H1 (cell line): ENCODE data around the gene GPR176. TPM values are rescaled to one million over a fixed set of nuclear protein-coding genes. Genes with fewer than 3 reads are reported as not detected.

Source experiments
- ATF2 ChIP-seq: IDR thresholded peaks from 2 replicates; pipeline ENCODE4 v1.6.1; 2012; ENCODE audit warnings: low read length, inconsistent platforms
- CBX5 ChIP-seq: fragments of 300-800, 300-1000 bp; sonication (generic); IDR thresholded peaks from 2 replicates; pipeline ENCODE4 v1.7.1; 2016; ENCODE audit warnings: antibody characterized with exemption, low read length, low read depth
- CBX8 ChIP-seq: fragments of 300-800, 300-1000 bp; sonication (generic); IDR thresholded peaks from 2 replicates; pipeline ENCODE4 v1.7.1; 2016; ENCODE audit warnings: low read depth, low read length, borderline replicate concordance
- EZH2 ChIP-seq: fragments of 200-600 bp; sonication (generic); IDR thresholded peaks from 2 replicates; pipeline ENCODE4 v1.7.1; 2012; ENCODE audit warnings: low read depth, mild to moderate bottlenecking, moderate library complexity, low read length, inconsistent platforms; ENCODE audit not compliant: severe bottlenecking
- GABPA ChIP-seq: IDR thresholded peaks from 2 replicates; pipeline ENCODE4 v1.6.1; 2011; ENCODE audit warnings: mild to moderate bottlenecking, low read length, moderate library complexity, borderline replicate concordance; ENCODE audit not compliant: insufficient read depth
- KDM4A ChIP-seq: IDR thresholded peaks from one replicate; pipeline ENCODE4 v1.7.1; 2012; ENCODE audit warnings: low read depth, mild to moderate bottlenecking, moderate library complexity, low read length, inconsistent platforms; ENCODE audit not compliant: severe bottlenecking
- RNF2 ChIP-seq: fragments of 200-900, 300-1000 bp; sonication (generic); IDR thresholded peaks from 2 replicates; pipeline ENCODE4 v1.7.1; 2016; ENCODE audit warnings: borderline replicate concordance, low read depth, mild to moderate bottlenecking, antibody characterized with exemption, low read length; ENCODE audit not compliant: poor library complexity, severe bottlenecking; ENCODE audit errors: missing control alignments
- RXRA ChIP-seq: IDR thresholded peaks from 2 replicates; pipeline ENCODE4 v1.6.1; 2011; ENCODE audit warnings: low read depth, mild to moderate bottlenecking, low read length, moderate library complexity; ENCODE audit not compliant: insufficient read depth
- SUZ12 ChIP-seq: fragments of 200-600 bp; sonication (generic); IDR thresholded peaks from 2 replicates; pipeline ENCODE4 v1.6.1; 2012; ENCODE audit warnings: mild to moderate bottlenecking, inconsistent platforms, low read length, moderate library complexity, mixed read lengths
- TBP ChIP-seq: IDR thresholded peaks from 2 replicates; pipeline ENCODE4 v1.6.1; 2011; ENCODE audit warnings: low read depth, low read length, improper control_type of control experiment
- polyA plus RNA-seq, 7 experiments: library from polyadenylated mRNA; depleted of rRNA in 3 of 7; stranded (reverse) in 5 of 7; unstranded in 2 of 7; fragments of >200 nt in 5 of 7; fragments of 200-250 nt in 2 of 7; gene quantifications; 1 replicate in 5 of 7; 2 replicates in 1 of 7; 4 replicates in 1 of 7; pipeline versions ENCODE4 v1.2.1 to v1.2.3, GENCODE V29; 2011 to 2013; ENCODE audit warnings: missing spikeins in 2 of 7, mixed read lengths in 2 of 7
- total RNA-seq: library from RNA; stranded (reverse); fragmentation: NEBNext Ultra II Directional; extraction: Animal tissue kit (Norgen Biotek cat#: 25700); gene quantifications from 2 replicates; pipeline ENCODE4 v1.2.1, GENCODE V29; 2021

The GPR176 gene
- total and polyA plus RNA-seq, 2 of the 8 experiments (the other 6 are each of a cell fraction or from before 2014, with no cell fraction given), result 190 to 281 TPM

- TF ChIP-seq RXRA (no peak), EZH2 (no peak), SUZ12 (no peak), CBX8 (no peak), KDM4A (no peak), GABPA (no peak), ATF2 (no peak), TBP (no peak), CBX5 (no peak), RNF2 (no peak)
Observed at GRCh38 chr15:39868396-39868795, 51.7 kb downstream of the GPR176 start (continued).
